OCI-LY3 (cell line): ENCODE measurements around the gene CYGB.

Source experiments
- H2AFZ ChIP-seq: fragments of 200-600, 300-600 bp; shearing (Covaris generic); 2 replicates; pipeline ENCODE4 v1.6.0; 2014; ENCODE audit warnings: antibody characterized with exemption, low read depth, low read length
- H3K27ac ChIP-seq: fragments of 200-600, 300-600 bp; sonication (generic); 2 replicates; pipeline ENCODE4 v1.5.1; 2014; ENCODE audit warnings: mild to moderate bottlenecking, low read length, moderate library complexity, mixed read lengths
- H3K27me3 ChIP-seq: fragments of 200-600, 300-600 bp; sonication (generic); 2 replicates; pipeline ENCODE4 v1.6.1; 2014; ENCODE audit warnings: low read depth, low read length, mixed read lengths
- H3K36me3 ChIP-seq: fragments of 200-600, 300-600 bp; sonication (generic); replicated peaks from 2 replicates; pipeline ENCODE3; 2014; ENCODE audit warnings: low read depth, low read length, mixed read lengths
- H3K4me1 ChIP-seq: fragments of 300-600, 200-600 bp; sonication (generic); 2 replicates; pipeline ENCODE4 v1.6.1; 2014; ENCODE audit warnings: low read length, mixed read lengths
- H3K4me2 ChIP-seq: fragments of 200-600, 300-600 bp; sonication (generic); 2 replicates; pipeline ENCODE4 v1.6.1; 2014; ENCODE audit warnings: low read length, mixed read lengths
- H3K4me3 ChIP-seq: fragments of 300-600, 200-600 bp; sonication (generic); 2 replicates; pipeline ENCODE4 v1.5.1; 2014; ENCODE audit warnings: antibody characterized with exemption, mild to moderate bottlenecking, low read length, moderate library complexity
- H3K79me2 ChIP-seq: fragments of 300-600, 200-600 bp; shearing (Covaris generic); 2 replicates; pipeline ENCODE4 v1.6.1; 2014; ENCODE audit warnings: mild to moderate bottlenecking, low read length, mixed read lengths
- H3K9ac ChIP-seq: fragments of 300-600, 200-600 bp; shearing (Covaris generic); 2 replicates; pipeline ENCODE4 v1.6.0; 2014; ENCODE audit warnings: mild to moderate bottlenecking, low read length, moderate library complexity
- H3K9me3 ChIP-seq: fragments of 200-600, 300-600 bp; shearing (Covaris generic); 2 replicates; pipeline ENCODE4 v1.6.1; 2014; ENCODE audit warnings: low read length, mixed read lengths; ENCODE audit not compliant: insufficient read depth
- H4K20me1 ChIP-seq: fragments of 200-600, 300-600 bp; sonication (generic); 2 replicates; pipeline ENCODE4 v1.6.1; 2016; ENCODE audit warnings: low read length, mixed read lengths; ENCODE audit not compliant: insufficient read depth
- EZH2phosphoT487 ChIP-seq: fragments of 200-600 bp; shearing (Covaris generic); IDR thresholded peaks from 2 replicates; pipeline ENCODE4 v1.6.1; 2018; ENCODE audit warnings: antibody characterized with exemption, mixed run types, low read depth
- TF ChIP-seq, protein P1 (sequence below): fragments of 200-600, 300-600 bp; sonication (generic); IDR thresholded peaks from 2 replicates; pipeline ENCODE4 v1.5.1; 2014; ENCODE audit warnings: antibody characterized with exemption, low read length, low read depth

The CYGB gene

DNA sequence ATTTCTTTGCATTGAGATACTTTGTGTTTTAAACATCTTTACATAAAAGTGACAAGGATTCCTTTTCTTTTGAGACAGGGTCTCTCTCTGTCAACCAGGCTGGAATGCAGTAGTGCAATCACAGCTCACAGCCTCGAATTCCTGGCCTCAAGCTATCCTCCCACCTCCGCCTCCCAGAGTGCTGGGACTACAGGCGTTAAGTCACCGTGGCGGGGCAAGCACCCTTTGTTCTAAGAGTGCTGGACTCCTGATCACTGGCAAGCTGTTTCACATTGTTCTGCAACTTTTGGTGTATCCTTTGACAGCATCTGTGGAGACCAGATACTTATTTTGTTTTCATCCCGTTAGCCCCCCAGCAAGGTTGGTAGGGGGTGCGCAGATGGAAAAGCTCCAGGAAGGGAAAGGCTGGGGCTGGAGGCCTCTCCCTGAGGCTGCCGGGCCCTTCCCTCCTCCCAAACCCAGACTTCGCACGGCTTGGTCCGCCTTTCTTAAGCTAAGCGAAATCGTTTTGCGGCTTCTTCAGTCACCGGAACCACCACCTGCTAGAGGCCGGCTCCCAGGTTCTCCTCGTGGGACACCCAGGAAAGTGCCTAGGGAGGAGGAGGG, 47.0 kb upstream of the CYGB start:
- Histone ChIP-seq H4K20me1 (no peaks in the 10 kb centered on the region), H3K36me3 (no peaks in the 10 kb centered on the region), H3K27me3 (no peaks in the 10 kb centered on the region), H3K9ac (no peak overlapping the region), H3K27ac (no peak overlapping the region), H3K4me2 (no peak overlapping the region), H3K79me2 (no peaks in the 10 kb centered on the region), H2AFZ (no peak overlapping the region), H3K4me3 (no peak overlapping the region), H3K9me3 (no peaks in the 10 kb centered on the region), H3K4me1 (peaks cover 20% of the 10 kb centered on the region)
- TF ChIP-seq, protein P1, sequence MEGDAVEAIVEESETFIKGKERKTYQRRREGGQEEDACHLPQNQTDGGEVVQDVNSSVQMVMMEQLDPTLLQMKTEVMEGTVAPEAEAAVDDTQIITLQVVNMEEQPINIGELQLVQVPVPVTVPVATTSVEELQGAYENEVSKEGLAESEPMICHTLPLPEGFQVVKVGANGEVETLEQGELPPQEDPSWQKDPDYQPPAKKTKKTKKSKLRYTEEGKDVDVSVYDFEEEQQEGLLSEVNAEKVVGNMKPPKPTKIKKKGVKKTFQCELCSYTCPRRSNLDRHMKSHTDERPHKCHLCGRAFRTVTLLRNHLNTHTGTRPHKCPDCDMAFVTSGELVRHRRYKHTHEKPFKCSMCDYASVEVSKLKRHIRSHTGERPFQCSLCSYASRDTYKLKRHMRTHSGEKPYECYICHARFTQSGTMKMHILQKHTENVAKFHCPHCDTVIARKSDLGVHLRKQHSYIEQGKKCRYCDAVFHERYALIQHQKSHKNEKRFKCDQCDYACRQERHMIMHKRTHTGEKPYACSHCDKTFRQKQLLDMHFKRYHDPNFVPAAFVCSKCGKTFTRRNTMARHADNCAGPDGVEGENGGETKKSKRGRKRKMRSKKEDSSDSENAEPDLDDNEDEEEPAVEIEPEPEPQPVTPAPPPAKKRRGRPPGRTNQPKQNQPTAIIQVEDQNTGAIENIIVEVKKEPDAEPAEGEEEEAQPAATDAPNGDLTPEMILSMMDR = no peak

DNA sequence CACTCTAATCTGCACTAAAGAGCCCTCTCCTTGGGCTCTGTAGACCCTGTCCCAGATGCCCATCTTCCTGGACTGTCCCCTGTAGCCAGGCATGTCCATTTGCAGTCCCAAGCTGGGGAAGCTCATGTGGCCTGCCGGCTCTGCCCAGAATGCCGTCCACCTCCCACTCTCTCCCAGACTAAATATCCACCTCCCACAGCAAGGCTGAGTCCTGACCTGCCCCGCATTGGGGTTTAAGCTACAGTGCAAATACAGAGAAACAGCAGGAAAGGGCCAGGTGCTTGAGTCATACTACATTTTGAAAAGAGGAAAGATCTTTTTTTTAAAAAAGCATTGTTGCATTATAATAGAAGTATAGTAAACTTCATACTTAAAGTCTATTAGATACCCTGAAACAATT, 45.2 kb upstream of the CYGB start:
- Histone ChIP-seq H3K4me1 (peaks cover 26% of the 10 kb centered on the region), H3K9ac (no peak overlapping the region), H3K79me2 (no peaks in the 10 kb centered on the region), H3K4me3 (no peak overlapping the region), H3K4me2 (no peak overlapping the region), H3K9me3 (no peaks in the 10 kb centered on the region), H3K27me3 (no peaks in the 10 kb centered on the region), H3K36me3 (no peaks in the 10 kb centered on the region), H3K27ac (no peak overlapping the region), H2AFZ (no peak overlapping the region), H4K20me1 (no peaks in the 10 kb centered on the region)
- TF ChIP-seq, protein P1 = no peak
- no peak for TF ChIP-seq EZH2phosphoT487

DNA sequence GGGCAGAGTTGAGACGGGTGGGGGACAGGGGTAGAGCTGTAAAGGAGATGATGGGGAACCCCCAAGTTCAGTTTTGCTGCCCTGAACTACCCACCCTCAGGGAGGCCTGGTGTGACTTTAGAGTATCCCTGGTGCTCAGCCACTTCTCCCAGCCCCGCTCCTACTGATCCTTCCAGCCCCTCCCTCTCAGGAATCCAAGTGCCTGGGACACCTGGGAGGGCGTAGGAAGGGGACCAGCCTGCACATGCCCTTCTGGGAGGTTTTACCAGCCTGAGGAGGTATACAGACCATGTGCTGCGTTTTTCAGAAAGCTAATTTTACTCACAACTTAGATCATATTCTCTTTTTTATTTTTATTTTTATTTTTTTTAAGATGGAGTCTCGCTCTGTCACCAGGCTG, 44.0 kb upstream of the CYGB start:
- Histone ChIP-seq H3K9me3 (no peaks in the 10 kb centered on the region), H3K4me3 (no peak overlapping the region), H3K9ac (no peak overlapping the region), H4K20me1 (no peaks in the 10 kb centered on the region), H3K79me2 (no peaks in the 10 kb centered on the region), H3K27ac (no peak overlapping the region), H3K4me1 (peaks cover 26% of the 10 kb centered on the region), H3K36me3 (no peaks in the 10 kb centered on the region), H3K4me2 (peak overlapping the region; percentile 63), H3K27me3 (no peaks in the 10 kb centered on the region), H2AFZ (no peak overlapping the region)
- no peak for TF ChIP-seq EZH2phosphoT487
- TF ChIP-seq, protein P1 = no peak

DNA sequence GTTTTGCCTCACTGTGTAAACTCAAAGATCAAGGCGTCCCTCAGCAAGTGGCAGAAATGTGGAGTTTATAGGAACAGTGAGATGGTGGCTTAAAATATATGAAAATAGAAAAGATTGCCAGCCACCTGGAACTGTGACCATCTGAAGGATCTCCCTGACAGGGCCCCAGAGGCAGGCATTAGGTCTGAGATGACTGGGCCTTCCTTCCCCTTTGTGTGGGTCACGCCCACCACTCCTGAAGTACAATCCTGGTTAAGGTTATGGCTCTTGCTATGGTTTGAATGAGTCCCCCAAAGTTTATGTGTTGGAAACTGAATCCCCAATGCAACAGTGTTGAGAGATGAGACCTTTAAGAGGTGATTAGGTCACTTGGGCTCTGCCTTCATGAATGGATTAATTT, 41.8 kb upstream of the CYGB start:
- Histone ChIP-seq H3K4me1 (peaks cover 26% of the 10 kb centered on the region), H3K36me3 (no peaks in the 10 kb centered on the region), H3K9ac (no peak overlapping the region), H3K9me3 (no peaks in the 10 kb centered on the region), H3K27me3 (no peaks in the 10 kb centered on the region), H3K79me2 (no peaks in the 10 kb centered on the region), H2AFZ (no peak overlapping the region), H3K4me3 (no peak overlapping the region), H3K4me2 (peak overlapping the region; percentile 11), H3K27ac (no peak overlapping the region), H4K20me1 (no peaks in the 10 kb centered on the region)
- TF ChIP-seq EZH2phosphoT487 = no peak
- TF ChIP-seq, protein P1 = no peak
